KMS-11 (cell line): ENCODE data around the gene CNTRL.

Experiments
- H2AFZ ChIP-seq: fragments of 200-600 bp; sonication (generic); 2 replicates; pipeline ENCODE4 v1.6.1; 2016; ENCODE audit warnings: antibody characterized with exemption, mixed run types, low read depth
- H3K27ac ChIP-seq: fragments of 200-600 bp; sonication (generic); 2 replicates; pipeline ENCODE4 v1.6.1; 2016; ENCODE audit warnings: mild to moderate bottlenecking, mixed run types
- H3K27me3 ChIP-seq: fragments of 200-600 bp; sonication (generic); 2 replicates; pipeline ENCODE4 v1.6.1; 2017; ENCODE audit warnings: mild to moderate bottlenecking, low read depth, mixed run types, moderate library complexity; ENCODE audit not compliant: insufficient read depth
- H3K36me3 ChIP-seq: fragments of 200-600 bp; sonication (generic); 2 replicates; pipeline ENCODE4 v1.6.1; 2017; ENCODE audit warnings: mild to moderate bottlenecking, mixed run types; ENCODE audit not compliant: insufficient read depth
- H3K4me1 ChIP-seq: fragments of 200-600 bp; sonication (generic); 2 replicates; pipeline ENCODE4 v1.6.1; 2016; ENCODE audit warnings: mild to moderate bottlenecking, low read depth, mixed run types; ENCODE audit not compliant: poor library complexity, severe bottlenecking
- H3K4me2 ChIP-seq: fragments of 200-600 bp; sonication (generic); 2 replicates; pipeline ENCODE4 v1.7.0; 2016; ENCODE audit warnings: mild to moderate bottlenecking, mixed run types
- H3K4me3 ChIP-seq: fragments of 200-600 bp; sonication (generic); IDR thresholded peaks from 2 replicates; pipeline ENCODE4 v1.6.1; 2017; ENCODE audit warnings: low read depth, low read length, mixed read lengths; ENCODE audit not compliant: insufficient read depth
- H3K79me2 ChIP-seq: fragments of 200-600 bp; sonication (generic); 2 replicates; pipeline ENCODE4 v1.6.1; 2016; ENCODE audit warnings: low read depth, mixed run types; ENCODE audit not compliant: insufficient read depth
- H3K9ac ChIP-seq: fragments of 200-600 bp; sonication (generic); 2 replicates; pipeline ENCODE4 v1.6.1; 2016; ENCODE audit warnings: mild to moderate bottlenecking, mixed run types
- H4K20me1 ChIP-seq: fragments of 200-600 bp; sonication (generic); 2 replicates; pipeline ENCODE4 v1.6.1; 2016; ENCODE audit warnings: mild to moderate bottlenecking, mixed run types; ENCODE audit not compliant: insufficient read depth
- TF ChIP-seq, protein P1 (sequence below): fragments of 200-600 bp; sonication (generic); conservative IDR thresholded peaks from 2 replicates; pipeline ENCODE4 v1.6.1; 2017; ENCODE audit warnings: low read depth, mild to moderate bottlenecking, antibody characterized with exemption, low read length, moderate library complexity, mixed read lengths

The CNTRL gene

DNA sequence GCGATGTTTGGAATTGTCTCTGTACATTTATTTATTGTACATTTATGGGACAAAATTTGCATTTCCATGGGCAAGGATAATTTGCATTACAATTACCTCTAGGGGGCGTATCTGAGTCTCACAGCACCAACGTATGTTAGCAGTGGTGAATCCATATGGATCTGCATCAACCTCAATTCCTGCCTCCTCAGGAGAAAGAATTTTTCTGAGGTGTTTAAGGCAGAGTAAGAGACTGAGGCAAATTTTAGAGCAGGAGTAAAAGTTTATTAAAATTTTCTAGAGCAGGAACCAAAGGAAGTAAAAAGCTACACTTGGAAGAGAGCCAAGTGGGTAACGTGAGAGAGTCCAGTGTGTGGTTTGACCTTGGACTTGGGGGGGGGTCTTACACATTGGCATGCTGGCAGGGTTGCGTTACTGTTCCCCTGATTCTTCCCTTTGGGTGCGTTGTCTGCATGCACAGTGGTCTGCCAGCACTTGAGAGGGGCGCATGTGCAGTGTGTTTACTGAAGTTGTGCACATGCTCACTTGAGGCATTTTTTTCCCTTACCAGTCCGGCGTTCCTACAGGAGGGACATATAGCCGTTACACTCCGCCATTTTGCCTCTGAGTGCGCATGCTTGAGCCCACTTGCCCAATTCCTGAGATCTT lies 147.9 kb downstream of the CNTRL start:
- Histone ChIP-seq H3K27ac (no peak overlapping the region), H3K79me2 (no peaks in the 10 kb centered on the region), H3K36me3 (no peaks in the 10 kb centered on the region), H3K4me2 (no peak overlapping the region), H4K20me1 (no peaks in the 10 kb centered on the region), H3K4me3 (no peak overlapping the region), H3K27me3 (no peaks in the 10 kb centered on the region), H3K9ac (no peak overlapping the region), H3K4me1 (no peaks in the 10 kb centered on the region), H2AFZ (no peak overlapping the region)
- TF ChIP-seq, protein P1, sequence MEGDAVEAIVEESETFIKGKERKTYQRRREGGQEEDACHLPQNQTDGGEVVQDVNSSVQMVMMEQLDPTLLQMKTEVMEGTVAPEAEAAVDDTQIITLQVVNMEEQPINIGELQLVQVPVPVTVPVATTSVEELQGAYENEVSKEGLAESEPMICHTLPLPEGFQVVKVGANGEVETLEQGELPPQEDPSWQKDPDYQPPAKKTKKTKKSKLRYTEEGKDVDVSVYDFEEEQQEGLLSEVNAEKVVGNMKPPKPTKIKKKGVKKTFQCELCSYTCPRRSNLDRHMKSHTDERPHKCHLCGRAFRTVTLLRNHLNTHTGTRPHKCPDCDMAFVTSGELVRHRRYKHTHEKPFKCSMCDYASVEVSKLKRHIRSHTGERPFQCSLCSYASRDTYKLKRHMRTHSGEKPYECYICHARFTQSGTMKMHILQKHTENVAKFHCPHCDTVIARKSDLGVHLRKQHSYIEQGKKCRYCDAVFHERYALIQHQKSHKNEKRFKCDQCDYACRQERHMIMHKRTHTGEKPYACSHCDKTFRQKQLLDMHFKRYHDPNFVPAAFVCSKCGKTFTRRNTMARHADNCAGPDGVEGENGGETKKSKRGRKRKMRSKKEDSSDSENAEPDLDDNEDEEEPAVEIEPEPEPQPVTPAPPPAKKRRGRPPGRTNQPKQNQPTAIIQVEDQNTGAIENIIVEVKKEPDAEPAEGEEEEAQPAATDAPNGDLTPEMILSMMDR: peak; percentile 88

DNA sequence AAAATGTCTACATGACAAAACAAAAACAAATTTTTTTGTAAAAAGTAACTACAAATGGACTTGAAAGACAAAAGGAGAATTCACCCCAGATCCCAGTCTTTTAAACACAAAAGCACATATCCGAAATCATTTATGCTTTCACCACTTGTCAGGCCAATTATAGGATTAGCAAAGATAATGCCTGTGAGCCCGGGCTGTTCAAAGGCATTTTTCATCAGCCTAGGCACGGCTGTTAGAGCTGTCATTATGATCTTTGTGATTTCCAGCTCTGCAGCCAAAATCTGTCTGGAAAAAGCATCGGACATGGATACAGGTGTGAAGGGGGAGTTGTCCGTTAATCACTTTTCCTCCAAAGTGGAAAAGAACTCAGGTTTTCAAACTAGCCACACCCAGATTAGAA lies 150.5 kb downstream of the CNTRL start:
- Histone ChIP-seq H3K79me2 (no peaks in the 10 kb centered on the region), H2AFZ (no peak overlapping the region), H4K20me1 (no peaks in the 10 kb centered on the region), H3K27me3 (no peaks in the 10 kb centered on the region), H3K4me3 (no peak overlapping the region), H3K27ac (no peak overlapping the region), H3K4me1 (no peaks in the 10 kb centered on the region), H3K36me3 (no peaks in the 10 kb centered on the region), H3K4me2 (no peak overlapping the region), H3K9ac (no peak overlapping the region)
- TF ChIP-seq, protein P1: no peak

- TF ChIP-seq, protein P1: no peak
- Histone ChIP-seq H3K36me3 (no peaks in the 10 kb centered on the region), H3K4me1 (no peaks in the 10 kb centered on the region), H4K20me1 (no peaks in the 10 kb centered on the region), H2AFZ (no peak overlapping the region), H3K27ac (no peak overlapping the region), H3K27me3 (no peaks in the 10 kb centered on the region), H3K9ac (no peak overlapping the region), H3K4me3 (no peak overlapping the region), H3K79me2 (no peaks in the 10 kb centered on the region), H3K4me2 (no peak overlapping the region)
Observed at GRCh38 chr9:121226175-121226574, 151.4 kb downstream of the CNTRL start.
